Measurements from ENCODE around the gene LLPH.
"Not testable (repeated sequence)": the region's sequence is repeated elsewhere in the genome, so short reads cannot be mapped to it uniquely, and the experiment has no call there.

The LLPH gene

GRCh38 chr12:66130267-66131066 lies at the start of gene LLPH:
LLPH (minus strand) TSS chr12:66130750; CDS start chr12:66129106, 1,644 bp downstream.
- peak; percentile 74 to 80 for DNase-seq (ENCODE audit: low read depth in 2 of 2, low spot score in 1 of 2)

- no peak for DNase-seq (ENCODE audit: low read depth in 2 of 2, low spot score in 1 of 2)
Observed at GRCh38 chr12:66176105-66176900, 45.8 kb upstream of the LLPH start.

- DNase-seq (ENCODE audit: low read depth in 2 of 2, low spot score in 1 of 2) = not testable (repeated sequence)
Observed at GRCh38 chr12:66174391-66175325, 44.1 kb upstream of the LLPH start.

GRCh38 chr12:66170606-66171005 lies 40.1 kb upstream of the LLPH start:
- no peak for DNase-seq (ENCODE audit: low read depth in 2 of 2, low spot score in 1 of 2)

- peak; percentile 62 to 76 for DNase-seq (ENCODE audit: low read depth in 2 of 2, low spot score in 1 of 2)
Observed at GRCh38 chr12:66169221-66170170, 38.9 kb upstream of the LLPH start, which contains the start of gene TMBIM4. TMBIM4 (minus strand) TSS chr12:66169996; CDS start chr12:66169951, 45 bp downstream.

- DNase-seq (ENCODE audit: low read depth in 2 of 2, low spot score in 1 of 2) = no peak
Observed at GRCh38 chr12:66168410-66168809, 37.9 kb upstream of the LLPH start.

- DNase-seq (ENCODE audit: low read depth in 2 of 2, low spot score in 1 of 2) = no peak
Observed at GRCh38 chr12:66166561-66166960, 36.0 kb upstream of the LLPH start.

- no peak for DNase-seq (ENCODE audit: low read depth in 2 of 2, low spot score in 1 of 2)
Observed at GRCh38 chr12:66165141-66165540, 34.6 kb upstream of the LLPH start.

- no peak for DNase-seq (ENCODE audit: low read depth in 2 of 2, low spot score in 1 of 2)
Observed at GRCh38 chr12:66164349-66164821, 33.8 kb upstream of the LLPH start.

GRCh38 chr12:66163289-66163688 lies 32.7 kb upstream of the LLPH start:
- no peak for DNase-seq (ENCODE audit: low read depth in 2 of 2, low spot score in 1 of 2)

GRCh38 chr12:66162701-66163100 lies 32.2 kb upstream of the LLPH start:
- no peak for DNase-seq (ENCODE audit: low read depth in 2 of 2, low spot score in 1 of 2)

- DNase-seq (ENCODE audit: low read depth in 2 of 2, low spot score in 1 of 2) = no peak
Observed at GRCh38 chr12:66160704-66161103, 30.2 kb upstream of the LLPH start.

GRCh38 chr12:66159123-66159522 lies 28.6 kb upstream of the LLPH start:
- DNase-seq (ENCODE audit: low read depth in 2 of 2, low spot score in 1 of 2) = no peak

GRCh38 chr12:66156654-66157053 lies 26.1 kb upstream of the LLPH start:
- DNase-seq (ENCODE audit: low read depth in 2 of 2, low spot score in 1 of 2) = no peak

GRCh38 chr12:66154776-66155175 lies 24.2 kb upstream of the LLPH start:
- no peak for DNase-seq (ENCODE audit: low read depth in 2 of 2, low spot score in 1 of 2)

- no peak for DNase-seq (ENCODE audit: low read depth in 2 of 2, low spot score in 1 of 2)
Observed at GRCh38 chr12:66152732-66153131, 22.2 kb upstream of the LLPH start.

- no peak for DNase-seq (ENCODE audit: low read depth in 2 of 2, low spot score in 1 of 2)
Observed at GRCh38 chr12:66149702-66150398, 19.3 kb upstream of the LLPH start.

GRCh38 chr12:66144791-66145754 lies 14.5 kb upstream of the LLPH start:
- DNase-seq (ENCODE audit: low read depth in 2 of 2, low spot score in 1 of 2) = no peak

All from stimulated activated CD8-positive, alpha-beta memory T cell treated with anti-CD3 and anti-CD28 coated beads, Interleukin-4, amount 100 ng/mL, for 4 hours (primary cell).